CD4-positive, alpha-beta T cell (primary cell): ENCODE results near the gene IRS4. TPM values are rescaled to one million over a fixed set of nuclear protein-coding genes. Genes with fewer than 3 reads are reported as not detected.

ENCODE experiments used
- ATAC-seq: fragments of 200-7000 bp; cut with Tn5 transposase; one replicate; pipeline ENCODE4 v1.10.0; 2022; ENCODE audit warnings: mild to moderate bottlenecking; ENCODE audit not compliant: poor library complexity
- CTCF ChIA-PET: fragments of 350-600 bp; sonication (Branson Sonifier 250); formaldehyde crosslinking; loops from one replicate; lab custom pipeline; 2021; ENCODE audit warnings: antibody characterized with exemption, inconsistent platforms; lab: Charles Lee
- POLR2A ChIA-PET: fragments of 350-600 bp; sonication (Branson Sonifier 250); formaldehyde crosslinking; loops from one replicate; lab custom pipeline; 2021; ENCODE audit warnings: antibody characterized with exemption, inconsistent platforms; lab: Charles Lee
- DNase-seq, 14 experiments: peaks; one replicate each; pipeline ENCODE4 v3.0.0-alpha.2; 2013 to 2020; ENCODE audit warnings: mixed read lengths in 2 of 14
- H3K27ac ChIP-seq, 2 donors: one replicate each; pipeline versions ENCODE4 v1.5.1 to v1.7.0; 2013; ENCODE audit warnings: low read length in 2 of 2, low read depth in 1 of 2, mild to moderate bottlenecking in 1 of 2
- H3K27me3 ChIP-seq, 2 experiments: 1 replicate in 1 of 2; 2 replicates in 1 of 2; pipeline versions ENCODE4 v1.6.1 to v1.7.0; 2013; ENCODE audit warnings: low read length in 2 of 2, control low read depth in 1 of 2, mild to moderate bottlenecking in 1 of 2, moderate library complexity in 1 of 2; ENCODE audit not compliant: insufficient read depth in 2 of 2, control insufficient read depth in 1 of 2
- H3K36me3 ChIP-seq: one replicate; pipeline ENCODE4 v1.6.1; 2013; ENCODE audit warnings: low read length, control low read depth; ENCODE audit not compliant: insufficient read depth
- H3K4me1 ChIP-seq: one replicate; pipeline ENCODE4 v1.6.1; 2013; ENCODE audit warnings: low read length, control low read depth; ENCODE audit not compliant: insufficient read depth
- H3K4me3 ChIP-seq: one replicate; pipeline ENCODE4 v1.5.1; 2013; ENCODE audit warnings: mild to moderate bottlenecking, low read length, moderate library complexity
- H3K9me3 ChIP-seq, 2 experiments: 1 replicate in 1 of 2; 2 replicates in 1 of 2; pipeline versions ENCODE4 v1.6.1 to v1.7.0; 2013; ENCODE audit warnings: low read length in 2 of 2, mild to moderate bottlenecking in 2 of 2, control low read depth in 1 of 2, moderate library complexity in 1 of 2; ENCODE audit not compliant: control insufficient read depth in 1 of 2, insufficient read depth in 1 of 2
- H3K27ac Mint-ChIP-seq: one replicate; pipeline ENCODE4 v1.8.0; 2020; ENCODE audit warnings: mixed read lengths
- H3K27me3 Mint-ChIP-seq: one replicate; pipeline ENCODE4 v1.8.0; 2021; ENCODE audit warnings: mixed read lengths
- H3K36me3 Mint-ChIP-seq: one replicate; pipeline ENCODE4 v1.8.0; 2021; ENCODE audit warnings: low read depth, mixed read lengths
- H3K4me1 Mint-ChIP-seq: one replicate; pipeline ENCODE4 v1.8.0; 2021; ENCODE audit warnings: low read depth, mixed read lengths
- H3K4me3 Mint-ChIP-seq: one replicate; pipeline ENCODE4 v1.8.0; 2020; ENCODE audit warnings: mild to moderate bottlenecking, mixed read lengths
- H3K9me3 Mint-ChIP-seq: one replicate; pipeline ENCODE4 v1.8.0; 2020; ENCODE audit warnings: mixed read lengths
- intact Hi-C, 2 experiments: fragments of 100-400 bp; cut with DNase I in 1 of 2; cut with micrococcal nuclease in 1 of 2; formaldehyde crosslinking; loops; one replicate each; pipeline versions ENCODE4 v1.15.1 to v1.9.0; 2023 to 2025; cut with DNase I, micrococcal nuclease
- total RNA-seq, 174 experiments: library from RNA in 2 of 174; stranded (reverse) in 2 of 174; gene quantifications; one replicate each; pipeline ENCODE4 v1.2.3 and lab custom pipeline; 2021 to 2026
- TF ChIP-seq, protein P1 (sequence below): fragments of 200-600 bp; IDR thresholded peaks from one replicate; pipeline ENCODE4 v1.8.0; 2022; ENCODE audit warnings: antibody characterized with exemption, mild to moderate bottlenecking

The IRS4 gene
- total RNA-seq, 2 experiments from 2014 or later = not detected

DNA sequence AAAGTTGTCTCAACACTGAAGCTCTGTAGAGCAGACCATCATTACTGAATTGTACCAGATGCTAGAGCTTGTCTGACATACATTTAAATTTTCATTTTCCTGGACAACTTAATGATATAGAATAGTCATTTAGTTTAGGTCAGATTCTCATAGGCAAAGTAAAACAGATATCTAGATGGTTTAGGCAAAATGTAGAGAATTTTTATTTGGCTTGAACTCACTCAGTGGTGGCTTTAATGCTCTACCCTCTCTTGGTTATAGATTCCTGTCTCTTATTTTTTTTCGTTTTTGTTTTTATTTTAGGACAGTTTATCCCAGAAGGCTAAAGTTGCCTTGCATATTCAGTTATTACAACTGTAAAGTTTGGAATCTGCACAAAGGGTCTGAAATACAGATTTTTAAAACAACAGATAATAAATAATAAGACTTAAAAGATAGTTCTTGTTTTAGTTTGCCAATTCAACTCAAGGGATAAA, 4.0 kb upstream of the IRS4 start:
- intact Hi-C loops = no loop called here
- Histone ChIP-seq H3K9me3 (peaks cover 0 to 7% of the 10 kb centered on the region in 2 experiments), H3K27me3 (peaks cover 9 to 15% of the 10 kb centered on the region in 2 experiments), H3K27ac (no peak overlapping the region), H3K4me3 (no peak overlapping the region), H3K4me1 (no peaks in the 10 kb centered on the region), H3K36me3 (no peaks in the 10 kb centered on the region)
- CTCF ChIA-PET = no interaction called here
- DNase-seq (no peak), ATAC-seq (no peak)
- H3K9me3 Mint-ChIP-seq = no peaks in the 10 kb centered on the region
- H3K4me3 Mint-ChIP-seq = no peak overlapping the region
- TF ChIP-seq, protein P1, sequence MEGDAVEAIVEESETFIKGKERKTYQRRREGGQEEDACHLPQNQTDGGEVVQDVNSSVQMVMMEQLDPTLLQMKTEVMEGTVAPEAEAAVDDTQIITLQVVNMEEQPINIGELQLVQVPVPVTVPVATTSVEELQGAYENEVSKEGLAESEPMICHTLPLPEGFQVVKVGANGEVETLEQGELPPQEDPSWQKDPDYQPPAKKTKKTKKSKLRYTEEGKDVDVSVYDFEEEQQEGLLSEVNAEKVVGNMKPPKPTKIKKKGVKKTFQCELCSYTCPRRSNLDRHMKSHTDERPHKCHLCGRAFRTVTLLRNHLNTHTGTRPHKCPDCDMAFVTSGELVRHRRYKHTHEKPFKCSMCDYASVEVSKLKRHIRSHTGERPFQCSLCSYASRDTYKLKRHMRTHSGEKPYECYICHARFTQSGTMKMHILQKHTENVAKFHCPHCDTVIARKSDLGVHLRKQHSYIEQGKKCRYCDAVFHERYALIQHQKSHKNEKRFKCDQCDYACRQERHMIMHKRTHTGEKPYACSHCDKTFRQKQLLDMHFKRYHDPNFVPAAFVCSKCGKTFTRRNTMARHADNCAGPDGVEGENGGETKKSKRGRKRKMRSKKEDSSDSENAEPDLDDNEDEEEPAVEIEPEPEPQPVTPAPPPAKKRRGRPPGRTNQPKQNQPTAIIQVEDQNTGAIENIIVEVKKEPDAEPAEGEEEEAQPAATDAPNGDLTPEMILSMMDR = no peak
- peaks cover 17% of the 10 kb centered on the region for H3K27me3 Mint-ChIP-seq
- no peaks in the 10 kb centered on the region for H3K36me3 Mint-ChIP-seq
- POLR2A ChIA-PET = no interaction called here
- H3K4me1 Mint-ChIP-seq = no peaks in the 10 kb centered on the region
- no peak overlapping the region for H3K27ac Mint-ChIP-seq

DNA sequence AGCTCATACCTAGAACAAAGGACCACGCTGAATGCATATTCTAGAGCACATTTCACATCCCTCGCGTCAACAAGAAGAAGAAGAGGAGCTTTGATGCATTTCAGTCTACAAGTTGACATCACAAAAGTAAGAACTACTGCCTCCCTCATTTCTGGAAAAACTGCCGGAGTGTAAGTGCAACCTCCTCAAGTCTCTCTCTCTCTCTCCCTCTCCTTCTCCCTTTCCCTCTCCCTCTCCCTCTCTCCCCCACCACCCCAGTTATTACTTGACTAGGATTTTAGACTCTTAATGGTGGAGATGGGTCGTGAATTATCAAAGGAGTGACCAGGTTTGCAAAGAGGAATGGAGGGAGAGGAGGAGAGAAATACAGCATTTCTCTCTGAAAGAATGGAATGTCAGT, 1.4 kb upstream of the IRS4 start:
- H3K27ac Mint-ChIP-seq = no peak overlapping the region
- intact Hi-C loops = no loop called here
- ChIA-PET POLR2A (no interaction called here), CTCF (no interaction called here)
- DNase-seq (no peak), ATAC-seq (no peak)
- TF ChIP-seq, protein P1 = no peak
- H3K27ac ChIP-seq = no peak overlapping the region
- no peaks in the 10 kb centered on the region for H3K36me3 Mint-ChIP-seq
- no peak overlapping the region for H3K4me3 Mint-ChIP-seq
- H3K27me3 Mint-ChIP-seq = peaks cover 38% of the 10 kb centered on the region
- no peaks in the 10 kb centered on the region for H3K36me3 ChIP-seq
- H3K9me3 ChIP-seq = peaks cover 0 to 9% of the 10 kb centered on the region in 2 experiments
- H3K27me3 ChIP-seq = peaks cover 13 to 28% of the 10 kb centered on the region in 2 experiments
- no peaks in the 10 kb centered on the region for H3K9me3 Mint-ChIP-seq
- H3K4me1 ChIP-seq = no peaks in the 10 kb centered on the region
- no peaks in the 10 kb centered on the region for H3K4me1 Mint-ChIP-seq
- H3K4me3 ChIP-seq = no peak overlapping the region

GRCh38 chrX:108735679-108736508, 469 bp downstream of the IRS4 start:
- intact Hi-C loops = no loop called here
- Histone ChIP-seq H3K9me3 (peaks cover 0 to 13% of the 10 kb centered on the region in 2 experiments), H3K36me3 (no peaks in the 10 kb centered on the region), H3K27me3 (peaks cover 13 to 33% of the 10 kb centered on the region in 2 experiments), H3K4me1 (no peaks in the 10 kb centered on the region), H3K27ac (no peak overlapping the region), H3K4me3 (no peak overlapping the region)
- TF ChIP-seq, protein P1 = no peak
- Mint-ChIP-seq H3K9me3 (no peaks in the 10 kb centered on the region), H3K27ac (no peak overlapping the region), H3K27me3 (peaks cover 46% of the 10 kb centered on the region), H3K36me3 (no peaks in the 10 kb centered on the region), H3K4me1 (no peaks in the 10 kb centered on the region), H3K4me3 (no peak overlapping the region)
- POLR2A ChIA-PET = no interaction called here
- CTCF ChIA-PET = no interaction called here
- no peak for ATAC-seq
- DNase-seq = no peak
